GM19467 (cell line): ENCODE data around the gene BLM.
"Not testable (repeated sequence)": the region's sequence is repeated elsewhere in the genome, so short reads cannot be mapped to it uniquely, and the experiment has no call there.

Source experiments
- ATAC-seq: cut with Tn5 transposase; IDR thresholded peaks from one replicate; pipeline ENCODE4 v1.9.1; 2021; ENCODE audit warnings: mild to moderate bottlenecking, moderate library complexity; ENCODE audit not compliant: unreplicated experiment

The BLM gene

GRCh38 chr15:90730290-90730689 lies 13.1 kb downstream of the BLM start:
- ATAC-seq = no peak

DNA sequence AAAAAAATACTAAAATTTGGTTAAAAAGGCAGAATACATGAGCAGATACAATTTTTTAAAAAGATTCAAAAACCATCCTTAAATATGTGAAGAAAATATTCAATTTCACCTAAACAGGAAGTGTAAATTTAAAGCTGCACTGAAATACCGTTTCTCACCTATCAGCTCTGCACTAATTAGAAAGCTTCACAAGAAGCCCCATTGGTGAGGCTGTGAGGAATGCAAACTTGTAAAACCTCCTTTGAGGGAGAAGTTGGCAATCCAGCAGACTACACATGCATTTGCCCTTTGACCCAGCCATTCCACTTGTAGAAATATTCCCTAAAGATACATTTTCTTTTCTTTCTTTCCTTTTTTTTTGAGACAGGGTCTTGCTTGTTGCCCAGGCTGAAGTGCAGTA lies 18.8 kb downstream of the BLM start:
- no peak for ATAC-seq

DNA sequence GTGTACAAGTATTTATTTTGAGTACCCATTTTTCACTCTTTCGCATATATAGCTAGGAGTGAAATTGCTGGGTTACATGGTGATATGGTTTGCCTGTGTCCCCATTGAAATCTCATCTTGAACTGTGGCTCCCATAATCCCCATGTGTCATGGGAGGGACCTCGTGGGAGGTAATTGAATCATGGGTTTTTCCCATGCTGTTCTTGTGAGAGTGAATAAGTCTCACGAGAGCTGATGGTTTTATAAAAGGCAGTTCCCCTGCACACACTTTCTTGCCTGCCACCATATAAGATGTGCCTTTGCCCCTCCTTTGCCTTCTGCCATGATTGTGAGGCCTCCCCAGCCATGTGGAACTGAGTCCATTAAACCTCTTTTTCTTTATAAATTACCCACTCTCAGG lies 23.4 kb downstream of the BLM start:
- ATAC-seq = not testable (repeated sequence)

DNA sequence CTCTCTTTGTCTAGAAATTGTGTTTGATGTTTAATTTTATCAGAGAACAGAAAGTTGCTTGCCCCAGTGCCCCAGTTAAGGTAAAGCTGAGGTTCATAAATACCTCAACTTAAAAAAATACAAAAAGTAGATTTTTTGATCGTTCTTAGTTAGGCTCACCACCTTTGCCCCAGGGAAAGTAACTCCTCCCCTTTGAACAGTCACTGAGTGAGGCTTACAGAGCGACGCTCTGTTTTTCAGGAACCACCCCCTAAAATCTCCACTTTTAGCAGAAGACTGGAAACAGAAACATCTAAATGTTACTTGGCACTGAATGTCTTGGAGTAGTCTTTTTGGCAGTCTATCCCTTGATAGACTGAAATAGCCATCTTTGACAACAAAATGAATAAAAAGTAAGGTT lies 24.9 kb downstream of the BLM start:
- ATAC-seq = no peak

DNA sequence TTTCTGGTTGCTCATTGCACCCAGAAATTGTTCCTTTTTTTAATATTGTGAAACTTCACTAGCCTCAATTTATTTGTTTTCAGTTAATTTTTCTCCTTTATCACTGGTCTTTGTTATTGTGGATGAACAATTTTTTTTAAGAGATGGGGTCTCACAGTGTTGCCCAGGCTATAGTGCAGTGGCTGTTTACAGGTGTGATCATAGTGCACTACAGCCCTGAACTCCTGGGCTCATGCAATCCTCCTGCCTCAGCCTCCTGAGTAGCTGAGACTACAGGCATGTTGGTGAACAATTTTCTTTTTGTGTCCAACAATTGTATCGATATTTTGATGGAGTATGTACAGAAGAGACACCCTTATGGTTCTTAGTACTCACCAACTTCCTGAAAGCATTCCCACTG lies 26.3 kb downstream of the BLM start:
- ATAC-seq = no peak

DNA sequence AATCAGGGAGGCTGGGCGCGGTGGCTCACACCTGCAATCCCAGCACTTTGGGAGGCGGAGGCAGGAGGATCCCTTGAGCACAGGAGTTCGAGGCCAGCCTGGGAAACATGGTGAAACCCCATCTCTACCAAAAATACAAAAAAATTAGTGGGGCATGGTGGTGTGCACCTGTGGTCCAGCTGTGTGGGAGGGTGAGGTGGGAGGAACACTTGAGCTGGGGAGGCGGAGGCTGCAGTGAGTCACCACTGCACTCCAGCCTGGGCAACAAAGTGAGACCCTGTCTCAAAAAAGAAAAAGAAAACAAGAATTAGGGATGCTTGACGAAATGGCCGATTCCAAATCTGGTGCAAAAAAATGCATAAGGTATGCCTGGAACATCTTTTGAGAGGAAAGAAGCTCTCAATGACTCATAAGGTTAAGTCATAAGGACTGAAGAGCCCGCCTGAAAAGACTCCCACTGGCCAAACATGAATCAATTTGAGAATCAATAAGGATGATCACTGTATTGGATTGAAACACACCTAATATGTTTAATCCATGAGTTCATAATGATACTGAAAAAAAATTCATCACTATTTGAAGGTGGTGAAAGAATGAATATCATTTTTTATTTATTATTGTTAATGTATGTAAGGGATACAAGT lies 27.7 kb downstream of the BLM start:
- ATAC-seq = no peak

- ATAC-seq = no peak
These were observed 32.6 kb downstream of the BLM start for GRCh38 chr15:90749754-90750153.

- ATAC-seq = no peak
These were observed 33.0 kb downstream of the BLM start for GRCh38 chr15:90750186-90750585.

DNA sequence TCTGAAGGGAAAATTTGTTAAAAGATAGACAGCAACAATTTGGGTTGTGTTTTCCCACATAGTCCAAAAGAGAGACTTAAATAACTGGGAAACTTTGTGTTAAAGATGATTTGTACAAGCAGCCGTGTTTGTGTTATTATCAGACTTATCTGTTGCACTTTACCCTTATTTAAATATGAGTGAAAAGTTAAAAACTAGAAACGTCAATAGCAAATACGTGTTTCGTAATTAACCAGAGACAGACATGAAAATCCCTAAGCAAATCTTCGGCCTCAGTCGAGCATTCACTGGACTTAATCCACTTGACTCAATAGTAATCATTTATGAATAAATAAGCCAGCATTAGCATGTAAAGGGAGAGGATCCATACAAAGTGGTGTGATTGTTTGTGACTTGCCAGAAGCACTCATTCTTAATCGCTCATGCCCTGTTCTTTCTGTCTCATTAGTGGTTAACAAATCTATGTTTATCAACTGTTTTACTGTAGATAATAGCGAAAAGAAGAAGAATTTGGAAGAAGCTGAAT lies 34.2 kb downstream of the BLM start:
- no peak for ATAC-seq

DNA sequence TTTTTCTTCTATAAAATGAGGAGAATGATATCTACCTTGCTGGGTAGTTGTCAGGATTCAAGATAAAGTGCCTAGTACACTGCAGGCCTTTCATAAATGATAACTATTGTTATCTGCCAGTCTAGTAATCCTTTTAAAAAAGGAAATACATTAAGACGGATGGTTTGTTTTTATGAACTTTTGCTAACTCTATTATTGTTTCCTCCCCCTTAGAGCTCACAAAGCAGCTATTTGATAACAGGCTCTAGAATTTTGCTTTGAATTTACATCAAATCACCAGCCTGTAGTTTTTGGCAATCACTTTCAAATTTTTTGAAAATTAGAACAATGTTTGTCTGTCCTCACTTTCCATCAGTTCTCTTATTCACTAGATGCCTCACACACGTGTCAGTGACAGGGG lies 39.8 kb downstream of the BLM start:
- ATAC-seq = no peak

DNA sequence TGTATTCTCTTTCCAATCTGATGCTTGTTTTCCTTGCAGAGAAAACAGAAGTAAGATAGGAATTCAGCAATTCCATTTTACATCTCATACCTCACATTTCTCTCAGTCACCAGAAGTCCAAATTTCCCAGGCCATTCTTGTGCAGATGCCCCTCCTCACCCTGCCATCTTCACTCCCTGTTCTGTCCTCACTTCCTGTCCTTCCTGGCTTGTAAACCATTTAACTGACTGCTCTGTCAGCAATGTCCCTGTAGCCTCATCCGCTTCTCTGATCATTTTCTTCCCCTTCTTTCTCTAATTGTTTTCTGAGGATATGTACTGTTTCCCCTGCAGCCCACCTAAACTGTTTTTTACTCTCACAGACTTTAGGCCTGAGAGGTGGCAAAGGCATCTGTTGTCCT lies 40.3 kb downstream of the BLM start:
- ATAC-seq = no peak

GRCh38 chr15:90760661-90761232 lies 43.6 kb downstream of the BLM start:
- ATAC-seq = no peak

DNA sequence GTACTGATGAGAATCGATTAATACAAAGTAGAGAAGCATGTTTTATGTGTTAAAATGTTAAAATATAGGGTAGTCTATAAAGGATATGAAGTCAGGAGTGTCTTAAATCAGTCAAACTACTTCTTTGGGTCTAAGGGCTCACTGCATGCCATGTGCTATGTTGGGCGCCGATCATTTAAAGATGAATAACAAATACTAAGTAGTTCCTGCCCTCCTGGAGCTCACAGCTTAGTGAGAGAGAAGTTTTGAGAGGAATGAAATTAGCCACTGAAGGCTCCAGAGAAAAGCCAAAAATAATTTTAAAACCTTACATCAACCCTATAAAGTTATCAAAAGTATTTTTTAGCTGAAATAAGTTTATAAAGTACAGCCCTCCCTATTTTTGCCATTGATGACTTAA lies 44.5 kb downstream of the BLM start:
- no peak for ATAC-seq

- ATAC-seq = no peak
These were observed 45.0 kb downstream of the BLM start for GRCh38 chr15:90762109-90762508.

DNA sequence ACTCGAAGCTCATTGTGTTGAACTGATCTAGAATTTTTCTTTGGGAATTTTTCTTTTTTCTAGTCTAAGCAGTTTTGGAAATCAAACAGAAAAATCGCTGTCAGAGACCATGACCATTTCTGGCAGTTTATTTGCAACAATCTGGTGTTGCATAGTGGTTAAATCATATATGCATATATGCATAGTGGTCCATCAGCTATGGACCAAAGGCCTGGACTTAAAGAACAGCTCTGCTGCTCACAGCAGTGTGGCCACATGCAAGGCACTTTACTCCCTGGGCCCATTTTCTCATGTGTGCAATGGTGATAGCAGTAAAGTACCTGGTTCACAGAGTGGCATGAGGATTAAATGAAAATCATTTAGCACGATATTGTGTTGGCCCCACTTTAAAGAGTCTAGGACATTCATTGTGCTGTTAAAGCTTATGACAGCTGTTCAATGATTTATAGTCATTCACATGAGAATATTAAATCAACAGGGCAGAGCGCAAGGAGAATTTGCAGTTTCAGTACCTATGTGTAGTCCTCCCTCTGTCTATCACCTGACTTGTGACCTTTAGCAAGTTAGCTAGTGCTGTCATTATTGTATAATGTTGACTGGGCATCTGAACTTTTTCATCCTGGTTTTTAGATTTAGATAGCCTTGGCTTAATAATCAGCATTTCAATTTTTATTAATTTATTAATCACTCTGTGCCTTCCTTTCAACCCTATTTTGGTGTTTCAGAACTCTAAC lies 46.4 kb downstream of the BLM start:
- no peak for ATAC-seq

- no peak for ATAC-seq
These were observed 48.4 kb downstream of the BLM start for GRCh38 chr15:90765531-90765930.

DNA sequence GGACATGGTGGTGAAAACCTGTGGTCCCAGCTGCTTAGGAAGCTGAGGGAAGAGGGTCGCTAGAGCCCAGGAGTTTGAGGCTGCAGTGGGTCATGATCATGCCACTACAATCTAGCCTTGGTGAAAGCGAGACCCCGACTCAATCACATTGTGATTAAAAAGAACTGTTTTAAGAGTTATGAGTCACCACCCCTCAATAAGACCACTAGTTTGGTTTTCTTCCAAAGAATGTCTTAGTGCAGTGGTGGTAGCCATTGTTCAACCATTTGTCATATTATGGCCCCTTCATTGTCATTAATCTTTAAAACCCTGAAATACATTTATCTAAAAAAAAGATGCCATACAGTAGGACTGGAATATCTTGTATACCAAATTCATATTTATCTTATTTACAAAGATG lies 48.8 kb downstream of the BLM start:
- ATAC-seq = no peak

DNA sequence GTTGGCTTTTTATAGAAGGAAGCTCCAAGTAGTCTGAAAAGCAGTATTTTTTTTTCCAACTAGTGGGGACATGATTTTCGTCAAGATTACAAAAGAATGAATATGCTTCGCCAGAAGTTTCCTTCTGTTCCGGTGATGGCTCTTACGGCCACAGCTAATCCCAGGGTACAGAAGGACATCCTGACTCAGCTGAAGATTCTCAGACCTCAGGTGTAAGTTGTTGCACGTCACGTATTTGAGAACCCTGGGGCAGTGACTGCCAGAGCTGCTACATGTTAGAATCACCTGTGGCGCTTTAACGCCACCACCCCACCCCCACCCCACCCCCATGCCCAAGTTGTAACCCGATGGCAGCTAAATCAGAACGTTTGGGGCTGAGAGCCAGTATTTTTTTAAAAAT lies 52.2 kb downstream of the BLM start:
- no peak for ATAC-seq

- no peak for ATAC-seq
These were observed 56.3 kb downstream of the BLM start for GRCh38 chr15:90773485-90773884.

- ATAC-seq = no peak
These were observed 57.8 kb downstream of the BLM start for GRCh38 chr15:90774731-90775514.

DNA sequence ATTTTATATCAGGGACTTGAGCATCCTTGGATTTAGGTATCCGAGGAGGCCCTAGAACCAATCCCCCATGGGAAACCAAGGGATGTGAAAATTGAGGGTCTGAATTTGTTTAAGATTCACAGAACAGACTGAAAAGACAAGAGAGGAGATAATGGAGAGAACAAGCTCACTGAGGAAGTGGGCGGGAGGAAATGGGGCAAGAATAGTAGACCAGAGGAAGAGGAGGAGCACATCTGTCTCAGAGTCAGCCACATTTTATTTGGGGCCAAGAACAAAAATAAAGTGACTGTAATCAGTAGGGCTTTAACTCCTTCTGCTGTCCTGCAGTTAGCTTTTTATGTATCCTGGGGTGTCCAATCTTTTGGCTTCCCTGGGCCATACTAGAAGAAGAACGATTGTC lies 63.8 kb downstream of the BLM start:
- ATAC-seq = no peak
